HEK293 (cell line): ENCODE results near the gene SIK3.
"Not testable (repeated sequence)": the region's sequence is repeated elsewhere in the genome, so short reads cannot be mapped to it uniquely, and the experiment has no call there.

Source experiments
- CTCF ChIP-seq: fragments of 450-650 bp; formaldehyde crosslinking; IDR thresholded peaks from 2 replicates; pipeline ENCODE4 v1.5.1; 2016; ENCODE audit warnings: missing biosample characterization, missing genetic modification characterization
- HOXA7 ChIP-seq: sonication (generic); formaldehyde crosslinking; IDR thresholded peaks from 2 replicates; pipeline ENCODE4 v1.8.1; 2022; ENCODE audit warnings: missing genetic modification reagents, borderline replicate concordance
- HOXC10 ChIP-seq: sonication (generic); formaldehyde crosslinking; IDR thresholded peaks from 2 replicates; pipeline ENCODE4 v1.8.1; 2023; ENCODE audit warnings: mild to moderate bottlenecking, missing genetic modification reagents
- IKZF3 ChIP-seq: fragments of 450-650 bp; IDR thresholded peaks from 2 replicates; pipeline ENCODE4 v1.5.0; 2018; ENCODE audit warnings: missing biosample characterization, mild to moderate bottlenecking, missing genetic modification characterization, moderate library complexity
- PBX3 ChIP-seq: sonication (generic); formaldehyde crosslinking; IDR thresholded peaks from 2 replicates; pipeline ENCODE4 v1.8.1; 2022; ENCODE audit warnings: mild to moderate bottlenecking, moderate library complexity, missing genetic modification reagents
- SETDB1 ChIP-seq: IDR thresholded peaks from one replicate; pipeline ENCODE4 v1.6.1; 2017; ENCODE audit warnings: mild to moderate bottlenecking, low read length, moderate library complexity, mixed read lengths; ENCODE audit not compliant: insufficient read length
- YY1 ChIP-seq: fragments of 450-650 bp; formaldehyde crosslinking; IDR thresholded peaks from 2 replicates; pipeline ENCODE4 v1.5.1; 2018; ENCODE audit warnings: missing biosample characterization, missing genetic modification characterization
- ZNF140 ChIP-seq: fragments of 450-650 bp; formaldehyde crosslinking; IDR thresholded peaks from 2 replicates; pipeline ENCODE4 v1.5.1; 2016; ENCODE audit warnings: missing biosample characterization, missing genetic modification characterization
- ZNF274 ChIP-seq, 2 experiments: fragments of 200-500 bp in 1 of 2; fragments of 450-650 bp in 1 of 2; sonication (Bioruptor generic) in 1 of 2; formaldehyde crosslinking in 1 of 2; IDR thresholded peaks; 2 replicates each; pipeline versions ENCODE4 v1.5.1 to v1.6.1; 2014 to 2016; ENCODE audit warnings: borderline replicate concordance in 1 of 2, inconsistent platforms in 1 of 2, low read length in 1 of 2, missing biosample characterization in 1 of 2, missing genetic modification characterization in 1 of 2
- ZNF645 ChIP-seq: fragments of 450-650 bp; formaldehyde crosslinking; IDR thresholded peaks from 2 replicates; pipeline ENCODE4; 2016; ENCODE audit warnings: missing biosample characterization, missing genetic modification characterization

- not testable (repeated sequence) for TF ChIP-seq CTCF; YY1 (tag by site-specific recombination); ZNF140 (tag by site-specific recombination); PBX3 (CRISPR knock-in tag); ZNF645; IKZF3 (tag by site-specific recombination); ZNF274 (IDR thresholded peaks at IDR 0.05; ENCODE audit: low read length); ZNF274 (tag by site-specific recombination; IDR thresholded peaks at IDR 0.05; ENCODE audit: borderline replicate concordance); HOXA7 (CRISPR knock-in tag); HOXC10 (CRISPR knock-in tag); SETDB1
These were observed 14.7 kb upstream of the SIK3 start for GRCh38 chr11:117112939-117113338.
